ENCODE data around the gene LYPD4.

Gene LYPD4

DNA sequence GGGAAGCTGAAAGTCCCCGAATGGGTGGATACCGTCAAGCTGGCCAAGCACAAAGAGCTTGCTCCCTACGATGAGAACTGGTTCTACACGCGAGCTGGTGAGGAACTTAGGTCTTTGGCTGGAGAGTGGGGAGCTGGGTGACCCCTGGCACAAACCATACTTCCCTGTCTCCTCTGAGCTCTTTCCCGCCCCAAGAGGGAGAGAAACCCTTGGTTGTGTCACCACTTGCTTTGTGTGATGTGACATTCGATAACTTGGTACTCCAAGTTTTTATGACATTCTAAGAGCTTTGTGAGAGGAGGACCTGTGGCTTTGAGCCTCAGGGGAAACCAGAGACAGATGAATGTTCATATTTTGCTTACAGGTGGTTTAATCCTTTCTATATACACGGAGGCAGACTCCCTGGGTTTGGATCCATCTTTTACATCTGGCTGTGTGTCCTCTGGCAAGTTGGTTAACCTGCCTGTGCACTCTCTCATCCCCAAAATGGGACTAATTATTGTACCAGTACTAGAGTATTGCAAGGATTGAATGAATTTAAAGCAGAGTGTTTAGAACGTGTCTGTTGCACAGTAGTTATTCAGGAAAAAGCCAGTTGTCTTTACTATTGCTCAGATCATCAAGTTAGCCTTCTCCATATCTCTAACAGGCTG is 16.8 kb upstream of the LYPD4 start:
- no peaks in the 10 kb centered on the region for H3K9me3 ChIP-seq (ENCODE audit: control insufficient read depth, insufficient read depth, low read length)
- no peaks in the 10 kb centered on the region for H3K27me3 ChIP-seq (ENCODE audit: control insufficient read depth, insufficient read depth, low read length)
- H3K4me3 ChIP-seq (ENCODE audit: low read depth, low read length) = peak overlapping the region; percentile 100
- H3K9ac ChIP-seq (ENCODE audit: low read depth, low read length) = peak overlapping the region; percentile 100
- peaks cover 56% of the 10 kb centered on the region for H3K36me3 ChIP-seq (ENCODE audit: control insufficient read depth, insufficient read depth, low read length)
- H3K4me1 ChIP-seq (ENCODE audit: control insufficient read depth, insufficient read depth, low read length) = peaks cover 10% of the 10 kb centered on the region

DNA sequence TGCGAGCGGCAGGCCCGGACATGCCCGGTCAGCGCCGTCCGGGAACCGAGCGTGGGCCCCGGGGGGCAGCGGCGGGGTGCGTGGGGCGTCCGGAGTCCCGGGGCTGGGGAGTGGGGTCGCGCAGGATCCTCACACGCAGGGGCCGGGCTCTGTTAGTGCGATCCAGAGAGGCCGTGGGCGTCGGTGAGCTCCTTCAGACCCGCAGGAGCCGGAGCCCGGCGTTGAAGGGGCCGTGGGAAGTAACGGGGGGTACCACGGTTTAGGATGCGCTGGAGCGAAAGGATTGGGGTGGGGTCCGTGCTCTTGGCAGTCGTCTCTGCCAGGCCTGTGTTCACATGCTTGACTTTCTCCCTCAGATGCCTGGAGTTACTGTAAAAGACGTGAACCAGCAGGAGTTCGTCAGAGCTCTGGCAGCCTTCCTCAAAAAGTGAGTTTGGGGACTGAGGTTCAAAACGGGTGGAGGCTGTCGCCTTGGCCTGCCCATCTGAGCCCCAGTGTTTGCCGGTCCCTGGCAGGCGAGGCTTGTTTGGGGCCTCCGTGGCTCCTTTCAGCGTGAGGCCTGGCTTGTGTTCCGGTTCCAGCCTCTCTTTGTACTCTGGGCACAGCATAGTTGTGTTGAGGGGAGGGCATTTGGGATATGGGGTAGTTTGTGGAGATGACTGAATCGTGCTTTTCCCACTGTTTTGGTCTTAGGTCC is 16.1 kb upstream of the LYPD4 start:
- H3K4me3 ChIP-seq (ENCODE audit: low read depth, low read length) = peak overlapping the region; percentile 100
- no peaks in the 10 kb centered on the region for H3K27me3 ChIP-seq (ENCODE audit: control insufficient read depth, insufficient read depth, low read length)
- H3K9ac ChIP-seq (ENCODE audit: low read depth, low read length) = peak overlapping the region; percentile 100
- H3K36me3 ChIP-seq (ENCODE audit: control insufficient read depth, insufficient read depth, low read length) = peaks cover 54% of the 10 kb centered on the region
- H3K4me1 ChIP-seq (ENCODE audit: control insufficient read depth, insufficient read depth, low read length) = peaks cover 10% of the 10 kb centered on the region
- no peaks in the 10 kb centered on the region for H3K9me3 ChIP-seq (ENCODE audit: control insufficient read depth, insufficient read depth, low read length)

DNA sequence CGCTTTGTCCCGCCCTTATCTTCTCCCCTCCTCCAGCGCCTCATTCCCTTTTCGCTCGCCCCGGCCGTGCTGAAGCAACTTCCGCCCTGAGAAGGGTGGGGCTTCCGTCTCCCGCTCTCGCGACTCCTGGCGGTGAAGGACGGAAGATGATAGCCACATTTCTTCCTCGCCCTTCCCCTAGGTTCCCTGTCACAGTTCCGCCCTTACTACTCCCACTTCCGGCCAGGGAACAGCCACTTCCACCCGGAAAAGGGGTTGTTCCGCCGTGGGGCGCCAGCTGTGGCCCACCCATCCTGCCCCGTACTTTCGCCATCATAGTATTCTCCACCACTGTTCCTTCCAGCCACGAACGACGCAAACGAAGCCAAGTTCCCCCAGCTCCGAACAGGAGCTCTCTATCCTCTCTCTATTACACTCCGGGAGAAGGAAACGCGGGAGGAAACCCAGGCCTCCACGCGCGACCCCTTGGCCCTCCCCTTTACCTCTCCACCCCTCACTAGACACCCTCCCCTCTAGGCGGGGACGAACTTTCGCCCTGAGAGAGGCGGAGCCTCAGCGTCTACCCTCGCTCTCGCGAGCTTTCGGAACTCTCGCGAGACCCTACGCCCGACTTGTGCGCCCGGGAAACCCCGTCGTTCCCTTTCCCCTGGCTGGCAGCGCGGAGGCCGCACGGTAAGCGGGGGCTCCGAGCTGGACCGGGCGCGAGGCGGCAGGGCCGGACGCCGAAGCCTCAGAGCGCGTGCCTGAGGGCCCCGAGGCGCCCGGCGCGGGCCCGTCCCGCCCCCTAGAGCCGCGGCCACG is 15.3 kb upstream of the LYPD4 start, which contains the start of gene RPS19:
TSS of gene RPS19 (plus strand) at position 638 of the 801 bp plus-strand sequence. CDS start 520 bp downstream, outside the sequence.
- no peaks in the 10 kb centered on the region for H3K9me3 ChIP-seq (ENCODE audit: control insufficient read depth, insufficient read depth, low read length)
- no peaks in the 10 kb centered on the region for H3K27me3 ChIP-seq (ENCODE audit: control insufficient read depth, insufficient read depth, low read length)
- H3K4me3 ChIP-seq (ENCODE audit: low read depth, low read length) = peak within 1 kb of the TSS; percentile 100
- peaks cover 10% of the 10 kb centered on the region for H3K4me1 ChIP-seq (ENCODE audit: control insufficient read depth, insufficient read depth, low read length)
- peaks cover 47% of the 10 kb centered on the region for H3K36me3 ChIP-seq (ENCODE audit: control insufficient read depth, insufficient read depth, low read length)
- peak within 1 kb of the TSS; percentile 100 for H3K9ac ChIP-seq (ENCODE audit: low read depth, low read length)

DNA sequence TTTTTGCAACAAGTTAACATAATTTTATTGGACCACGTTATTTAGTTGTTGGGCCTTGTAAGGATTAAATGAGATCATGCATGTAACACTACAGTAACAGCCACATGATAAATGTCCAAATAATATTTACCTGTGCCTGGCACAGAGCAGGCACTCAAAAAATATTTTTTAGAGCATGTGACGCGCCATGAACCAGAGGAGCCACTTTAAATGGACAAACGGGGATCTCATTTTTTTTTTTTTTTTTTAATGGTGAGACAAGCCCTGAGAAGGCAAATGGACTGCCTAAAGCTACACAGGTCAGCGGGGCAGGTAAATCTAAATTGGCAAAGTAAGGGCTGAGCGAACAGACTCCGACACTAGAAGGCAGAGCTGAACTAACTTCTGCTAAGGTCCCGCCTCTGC is 14.7 kb upstream of the LYPD4 start:
- no peak overlapping the region for H3K9ac ChIP-seq (ENCODE audit: low read depth, low read length)
- peaks cover 8% of the 10 kb centered on the region for H3K4me1 ChIP-seq (ENCODE audit: control insufficient read depth, insufficient read depth, low read length)
- H3K27me3 ChIP-seq (ENCODE audit: control insufficient read depth, insufficient read depth, low read length) = no peaks in the 10 kb centered on the region
- no peaks in the 10 kb centered on the region for H3K9me3 ChIP-seq (ENCODE audit: control insufficient read depth, insufficient read depth, low read length)
- H3K36me3 ChIP-seq (ENCODE audit: control insufficient read depth, insufficient read depth, low read length) = peaks cover 41% of the 10 kb centered on the region
- no peak overlapping the region for H3K4me3 ChIP-seq (ENCODE audit: low read depth, low read length)

DNA sequence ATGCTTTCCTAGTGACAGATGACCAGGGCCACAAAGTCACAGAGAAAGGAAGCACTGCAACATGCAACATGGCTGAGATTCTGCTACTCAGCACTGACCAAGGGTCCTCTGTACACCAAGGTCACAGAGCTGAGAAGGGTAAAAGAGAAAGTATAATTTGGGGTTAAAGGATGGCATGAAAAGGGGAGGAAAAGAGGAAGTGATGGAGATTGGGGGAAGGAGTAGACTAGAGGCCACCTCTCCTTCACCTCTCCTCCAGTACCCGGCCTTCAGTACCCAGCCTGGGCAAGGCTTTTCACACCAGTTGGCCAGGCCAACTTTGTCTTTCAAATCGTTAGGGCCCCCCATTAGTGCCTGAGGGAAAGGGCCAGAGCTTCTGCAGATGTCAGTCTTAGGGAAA is 9.3 kb upstream of the LYPD4 start:
- Histone ChIP-seq H3K4me3 (ENCODE audit: low read depth, low read length) (no peak overlapping the region), H3K9ac (ENCODE audit: low read depth, low read length) (no peak overlapping the region), H3K9me3 (ENCODE audit: control insufficient read depth, insufficient read depth, low read length) (no peaks in the 10 kb centered on the region), H3K4me1 (ENCODE audit: control insufficient read depth, insufficient read depth, low read length) (peaks cover 6% of the 10 kb centered on the region), H3K36me3 (ENCODE audit: control insufficient read depth, insufficient read depth, low read length) (no peaks in the 10 kb centered on the region), H3K27me3 (ENCODE audit: control insufficient read depth, insufficient read depth, low read length) (no peaks in the 10 kb centered on the region)

DNA sequence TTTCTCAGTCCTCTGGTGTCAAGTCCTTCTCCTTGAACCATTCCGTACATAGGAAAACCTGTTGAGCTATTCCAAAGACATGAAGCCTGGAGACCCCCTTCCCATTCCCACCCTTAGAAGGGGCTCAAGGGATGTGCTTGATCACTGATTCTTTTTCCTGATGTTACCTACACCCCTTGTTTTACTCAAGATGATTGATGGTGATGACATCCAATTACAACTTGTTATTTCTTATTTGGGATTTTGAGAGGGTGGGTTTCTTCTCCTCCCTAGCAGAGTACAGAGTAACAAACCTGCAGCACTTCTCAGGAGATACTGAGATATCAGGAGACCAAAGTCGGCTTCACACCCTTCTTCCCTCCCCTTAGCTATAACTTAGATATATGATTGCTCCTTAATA is 8.9 kb upstream of the LYPD4 start:
- peaks cover 6% of the 10 kb centered on the region for H3K4me1 ChIP-seq (ENCODE audit: control insufficient read depth, insufficient read depth, low read length)
- no peaks in the 10 kb centered on the region for H3K9me3 ChIP-seq (ENCODE audit: control insufficient read depth, insufficient read depth, low read length)
- H3K9ac ChIP-seq (ENCODE audit: low read depth, low read length) = no peak overlapping the region
- no peaks in the 10 kb centered on the region for H3K27me3 ChIP-seq (ENCODE audit: control insufficient read depth, insufficient read depth, low read length)
- H3K36me3 ChIP-seq (ENCODE audit: control insufficient read depth, insufficient read depth, low read length) = no peaks in the 10 kb centered on the region
- H3K4me3 ChIP-seq (ENCODE audit: low read depth, low read length) = no peak overlapping the region

DNA sequence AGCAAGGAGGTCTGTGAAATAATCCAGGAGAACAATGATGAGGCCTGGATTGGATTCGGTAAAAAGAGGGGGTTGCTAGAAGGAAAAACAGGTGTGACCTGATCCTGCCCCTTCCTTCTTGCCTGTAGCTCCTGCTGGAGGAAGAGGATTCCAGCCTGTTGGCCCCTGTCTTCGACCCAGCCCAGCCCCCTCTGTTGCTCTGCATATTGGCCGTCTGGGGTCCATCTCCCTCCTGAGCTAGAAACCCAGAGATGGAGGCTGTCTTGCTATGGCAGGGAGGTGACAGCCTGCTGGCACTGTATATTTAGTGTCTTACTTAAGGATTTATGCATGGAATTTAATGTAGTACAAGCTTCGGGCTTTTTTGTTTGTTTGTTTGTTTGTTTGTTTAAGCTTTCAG is 7.0 kb upstream of the LYPD4 start:
- Histone ChIP-seq H3K4me1 (ENCODE audit: control insufficient read depth, insufficient read depth, low read length) (peaks cover 6% of the 10 kb centered on the region), H3K9me3 (ENCODE audit: control insufficient read depth, insufficient read depth, low read length) (no peaks in the 10 kb centered on the region), H3K9ac (ENCODE audit: low read depth, low read length) (no peak overlapping the region), H3K27me3 (ENCODE audit: control insufficient read depth, insufficient read depth, low read length) (no peaks in the 10 kb centered on the region), H3K36me3 (ENCODE audit: control insufficient read depth, insufficient read depth, low read length) (no peaks in the 10 kb centered on the region), H3K4me3 (ENCODE audit: low read depth, low read length) (no peak overlapping the region)

DNA sequence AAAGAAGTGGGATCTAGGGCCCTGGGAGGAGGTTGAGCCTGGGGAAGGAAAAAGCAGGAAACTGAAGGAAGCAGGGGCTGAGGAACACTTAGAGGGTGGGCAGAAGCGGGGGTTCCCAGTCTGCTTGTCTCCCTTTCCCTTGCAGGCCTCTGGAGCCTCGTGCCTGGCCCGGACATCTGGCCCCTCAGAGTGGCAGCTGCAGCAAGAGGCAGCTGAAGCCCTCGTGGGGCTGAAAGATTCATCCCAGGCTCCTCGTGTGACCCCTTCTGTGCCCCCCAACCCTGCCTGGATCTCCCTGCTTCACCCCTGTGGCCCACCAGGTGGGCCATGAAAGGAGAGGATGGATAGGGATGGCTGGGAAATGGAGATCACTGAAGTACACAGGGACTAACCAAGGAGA is 5.9 kb upstream of the LYPD4 start:
- H3K9ac ChIP-seq (ENCODE audit: low read depth, low read length) = no peak overlapping the region
- H3K4me1 ChIP-seq (ENCODE audit: control insufficient read depth, insufficient read depth, low read length) = peaks cover 6% of the 10 kb centered on the region
- H3K27me3 ChIP-seq (ENCODE audit: control insufficient read depth, insufficient read depth, low read length) = no peaks in the 10 kb centered on the region
- no peak overlapping the region for H3K4me3 ChIP-seq (ENCODE audit: low read depth, low read length)
- H3K36me3 ChIP-seq (ENCODE audit: control insufficient read depth, insufficient read depth, low read length) = no peaks in the 10 kb centered on the region
- no peaks in the 10 kb centered on the region for H3K9me3 ChIP-seq (ENCODE audit: control insufficient read depth, insufficient read depth, low read length)

DNA sequence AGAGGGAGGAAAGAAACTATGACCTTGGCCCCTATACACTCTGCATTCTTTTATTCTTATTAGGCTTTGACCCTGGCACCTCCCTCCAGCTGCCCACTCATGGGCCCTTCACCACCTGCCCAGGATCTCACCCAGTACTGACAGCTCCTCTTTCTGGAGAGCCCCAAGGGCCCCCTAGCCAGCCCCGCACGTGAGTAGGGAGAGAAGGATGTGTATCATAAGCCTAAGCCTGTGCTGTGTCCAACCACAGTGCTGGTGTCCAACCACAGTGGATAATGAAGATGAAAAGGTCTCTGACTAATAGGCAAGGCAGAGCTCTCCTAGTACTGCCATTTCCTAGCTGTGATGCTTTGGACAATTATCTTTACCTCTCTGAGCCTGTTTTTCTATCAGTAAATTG is 4.6 kb upstream of the LYPD4 start:
- no peak overlapping the region for H3K4me3 ChIP-seq (ENCODE audit: low read depth, low read length)

DNA sequence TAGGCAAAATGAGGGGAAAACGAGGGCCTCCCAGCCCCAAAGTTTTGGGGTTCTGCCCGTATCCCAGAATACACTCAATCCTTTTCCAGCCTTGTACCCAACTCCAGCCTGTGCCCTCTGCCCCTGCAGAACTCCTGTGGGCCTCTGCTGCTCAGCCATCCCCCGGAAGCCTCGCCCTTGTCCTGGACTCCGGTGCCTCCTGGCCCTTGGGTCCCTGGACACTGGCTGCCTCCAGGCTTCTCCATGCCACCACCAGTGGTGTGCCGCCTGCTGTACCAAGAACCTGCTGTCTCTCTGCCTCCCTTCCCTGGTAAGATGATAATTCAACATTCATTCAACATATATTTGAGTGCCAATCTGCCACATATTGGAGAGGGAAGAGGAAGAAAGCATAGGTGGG is 4.2 kb upstream of the LYPD4 start:
- no peak overlapping the region for H3K9ac ChIP-seq (ENCODE audit: low read depth, low read length)
- H3K4me3 ChIP-seq (ENCODE audit: low read depth, low read length) = no peak overlapping the region
- no peaks in the 10 kb centered on the region for H3K9me3 ChIP-seq (ENCODE audit: control insufficient read depth, insufficient read depth, low read length)
- no peaks in the 10 kb centered on the region for H3K36me3 ChIP-seq (ENCODE audit: control insufficient read depth, insufficient read depth, low read length)
- H3K4me1 ChIP-seq (ENCODE audit: control insufficient read depth, insufficient read depth, low read length) = peaks cover 6% of the 10 kb centered on the region
- no peaks in the 10 kb centered on the region for H3K27me3 ChIP-seq (ENCODE audit: control insufficient read depth, insufficient read depth, low read length)

More for the DNA sequence above, 4.6 kb upstream of the LYPD4 start:
- no peaks in the 10 kb centered on the region for H3K36me3 ChIP-seq (ENCODE audit: control insufficient read depth, insufficient read depth, low read length)
- peaks cover 6% of the 10 kb centered on the region for H3K4me1 ChIP-seq (ENCODE audit: control insufficient read depth, insufficient read depth, low read length)
- no peak overlapping the region for H3K9ac ChIP-seq (ENCODE audit: low read depth, low read length)
- H3K9me3 ChIP-seq (ENCODE audit: control insufficient read depth, insufficient read depth, low read length) = no peaks in the 10 kb centered on the region
- no peaks in the 10 kb centered on the region for H3K27me3 ChIP-seq (ENCODE audit: control insufficient read depth, insufficient read depth, low read length)

DNA sequence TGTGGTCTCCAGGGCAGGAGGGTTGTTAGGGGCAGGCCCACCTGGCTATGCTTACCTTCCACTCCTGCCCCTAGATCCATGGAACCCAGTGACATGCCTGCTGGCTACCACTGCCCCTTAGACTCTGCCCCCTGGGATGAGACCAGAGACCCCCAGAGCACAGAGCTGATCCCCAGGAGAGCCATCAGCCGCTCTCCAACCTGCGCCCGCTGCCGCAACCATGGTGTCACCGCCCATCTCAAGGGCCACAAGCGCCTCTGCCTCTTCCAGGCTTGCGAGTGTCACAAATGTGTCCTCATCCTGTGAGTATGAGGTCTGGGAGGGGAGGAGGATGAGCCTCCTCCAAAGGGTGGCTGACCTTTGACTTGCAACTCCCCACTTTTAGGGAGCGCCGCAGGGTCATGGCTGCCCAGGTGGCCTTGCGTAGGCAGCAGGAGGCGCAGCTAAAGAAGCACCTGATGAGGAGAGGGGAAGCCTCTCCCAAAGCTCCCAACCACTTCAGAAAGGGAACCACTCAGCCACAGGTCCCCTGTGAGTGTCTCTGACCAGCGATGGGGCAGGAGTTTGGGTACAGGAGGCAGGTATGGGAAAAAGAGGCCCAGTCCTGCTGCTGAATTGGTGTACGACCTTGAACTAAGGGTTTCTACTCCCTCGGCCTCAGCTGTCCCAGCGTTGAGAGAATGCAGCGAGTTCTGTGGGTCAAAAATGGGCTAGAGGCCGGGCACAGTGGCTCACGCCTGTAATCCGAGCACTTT is 3.0 kb upstream of the LYPD4 start:
- Histone ChIP-seq H3K9me3 (ENCODE audit: control insufficient read depth, insufficient read depth, low read length) (no peaks in the 10 kb centered on the region), H3K27me3 (ENCODE audit: control insufficient read depth, insufficient read depth, low read length) (no peaks in the 10 kb centered on the region), H3K4me3 (ENCODE audit: low read depth, low read length) (no peak overlapping the region), H3K36me3 (ENCODE audit: control insufficient read depth, insufficient read depth, low read length) (no peaks in the 10 kb centered on the region), H3K4me1 (ENCODE audit: control insufficient read depth, insufficient read depth, low read length) (peaks cover 6% of the 10 kb centered on the region), H3K9ac (ENCODE audit: low read depth, low read length) (no peak overlapping the region)

All from iPS-15b (cell line).